ENCODE measurements around the gene RASD1.
"Not testable (repeated sequence)": the region's sequence is repeated elsewhere in the genome, so short reads cannot be mapped to it uniquely, and the experiment has no call there.

RASD1 gene

DNA sequence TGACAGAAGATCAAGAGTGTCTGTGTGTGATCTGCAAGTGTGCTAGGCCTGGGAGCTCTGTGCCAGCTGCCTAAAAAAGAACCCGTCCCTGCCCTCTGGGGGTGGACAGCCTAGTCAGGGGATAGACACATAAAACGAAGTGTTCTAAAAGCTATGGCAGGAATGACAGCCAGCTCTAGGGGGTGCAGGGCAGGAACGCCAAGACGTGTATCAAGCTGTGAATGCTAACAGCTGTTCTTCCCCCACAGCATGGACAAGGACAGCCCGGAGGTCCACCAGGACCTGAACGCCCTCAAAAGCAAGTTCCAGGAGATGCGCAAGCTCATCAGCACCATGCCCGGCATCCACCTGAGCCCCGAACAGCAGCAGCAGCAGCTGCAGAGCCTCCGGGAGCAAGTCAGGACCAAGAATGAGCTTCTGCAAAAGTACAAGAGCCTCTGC is 5.1 kb downstream of the RASD1 start:
- no peaks in the 10 kb centered on the region for H3K27me3 ChIP-seq (ENCODE audit: insufficient read depth, poor library complexity, severe bottlenecking)
- H3K4me3 ChIP-seq (replicated peaks; ENCODE audit: insufficient read depth, low read length) = no peak overlapping the region
- no peak for DNase-seq (ENCODE audit: low read depth in 1 of 2, low spot score in 1 of 2)
- TF ChIP-seq, protein P1, sequence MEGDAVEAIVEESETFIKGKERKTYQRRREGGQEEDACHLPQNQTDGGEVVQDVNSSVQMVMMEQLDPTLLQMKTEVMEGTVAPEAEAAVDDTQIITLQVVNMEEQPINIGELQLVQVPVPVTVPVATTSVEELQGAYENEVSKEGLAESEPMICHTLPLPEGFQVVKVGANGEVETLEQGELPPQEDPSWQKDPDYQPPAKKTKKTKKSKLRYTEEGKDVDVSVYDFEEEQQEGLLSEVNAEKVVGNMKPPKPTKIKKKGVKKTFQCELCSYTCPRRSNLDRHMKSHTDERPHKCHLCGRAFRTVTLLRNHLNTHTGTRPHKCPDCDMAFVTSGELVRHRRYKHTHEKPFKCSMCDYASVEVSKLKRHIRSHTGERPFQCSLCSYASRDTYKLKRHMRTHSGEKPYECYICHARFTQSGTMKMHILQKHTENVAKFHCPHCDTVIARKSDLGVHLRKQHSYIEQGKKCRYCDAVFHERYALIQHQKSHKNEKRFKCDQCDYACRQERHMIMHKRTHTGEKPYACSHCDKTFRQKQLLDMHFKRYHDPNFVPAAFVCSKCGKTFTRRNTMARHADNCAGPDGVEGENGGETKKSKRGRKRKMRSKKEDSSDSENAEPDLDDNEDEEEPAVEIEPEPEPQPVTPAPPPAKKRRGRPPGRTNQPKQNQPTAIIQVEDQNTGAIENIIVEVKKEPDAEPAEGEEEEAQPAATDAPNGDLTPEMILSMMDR (IDR thresholded peaks at IDR 0.05; ENCODE audit: insufficient read depth, low read length) = no peak
- TF ChIP-seq REST (IDR thresholded peaks at IDR 0.05; ENCODE audit: insufficient replicate concordance, low read depth) = no peak
- TF ChIP-seq POLR2AphosphoS5 (IDR thresholded peaks at IDR 0.05; ENCODE audit: low read depth) = no peak
- no peak for TF ChIP-seq GABPA (IDR thresholded peaks at IDR 0.05; ENCODE audit: low read depth)
- TF ChIP-seq SPI1 (IDR thresholded peaks at IDR 0.05; ENCODE audit: borderline replicate concordance, low read depth) = no peak
- H3K27ac ChIP-seq (replicated peaks) = no peak overlapping the region

- H3K27ac ChIP-seq (replicated peaks) = no peak overlapping the region
- no peak for DNase-seq (ENCODE audit: low read depth in 1 of 2, low spot score in 1 of 2)
- no peak for TF ChIP-seq GABPA (IDR thresholded peaks at IDR 0.05; ENCODE audit: low read depth)
- TF ChIP-seq SPI1 (IDR thresholded peaks at IDR 0.05; ENCODE audit: borderline replicate concordance, low read depth) = no peak
- TF ChIP-seq REST (IDR thresholded peaks at IDR 0.05; ENCODE audit: insufficient replicate concordance, low read depth) = no peak
- no peak for TF ChIP-seq POLR2AphosphoS5 (IDR thresholded peaks at IDR 0.05; ENCODE audit: low read depth)
- TF ChIP-seq, protein P1 (IDR thresholded peaks at IDR 0.05; ENCODE audit: insufficient read depth, low read length) = no peak
Measured at GRCh38 chr17:17487998-17488397, 8.2 kb downstream of the RASD1 start.

DNA sequence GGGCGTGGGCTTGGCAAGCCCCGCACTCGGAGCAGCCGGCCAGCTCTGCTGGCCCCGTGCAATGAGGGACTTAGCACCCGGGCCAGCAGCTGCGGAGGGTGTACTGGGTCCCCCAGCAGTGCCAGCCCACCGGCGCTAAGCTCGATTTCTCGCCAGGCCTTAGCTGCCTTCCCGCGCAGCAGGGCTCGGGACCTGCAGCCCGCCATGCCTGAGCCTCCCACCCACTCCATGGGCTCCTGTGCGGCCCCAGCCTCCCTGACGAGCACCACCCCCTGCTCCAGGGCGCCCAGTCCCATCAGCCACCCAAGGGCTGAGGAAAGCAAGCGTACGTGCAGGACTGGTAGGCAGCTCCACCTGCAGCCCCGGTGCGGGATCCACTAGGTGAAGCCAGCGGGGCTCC is 9.8 kb downstream of the RASD1 start:
- not testable (repeated sequence) for H3K27me3 ChIP-seq (ENCODE audit: insufficient read depth, poor library complexity, severe bottlenecking); H3K4me3 ChIP-seq (replicated peaks; ENCODE audit: insufficient read depth, low read length)

More at GRCh38 chr17:17487998-17488397, 8.2 kb downstream of the RASD1 start:
- no peak overlapping the region for H3K4me3 ChIP-seq (replicated peaks; ENCODE audit: insufficient read depth, low read length)
- no peaks in the 10 kb centered on the region for H3K27me3 ChIP-seq (ENCODE audit: insufficient read depth, poor library complexity, severe bottlenecking)

DNA sequence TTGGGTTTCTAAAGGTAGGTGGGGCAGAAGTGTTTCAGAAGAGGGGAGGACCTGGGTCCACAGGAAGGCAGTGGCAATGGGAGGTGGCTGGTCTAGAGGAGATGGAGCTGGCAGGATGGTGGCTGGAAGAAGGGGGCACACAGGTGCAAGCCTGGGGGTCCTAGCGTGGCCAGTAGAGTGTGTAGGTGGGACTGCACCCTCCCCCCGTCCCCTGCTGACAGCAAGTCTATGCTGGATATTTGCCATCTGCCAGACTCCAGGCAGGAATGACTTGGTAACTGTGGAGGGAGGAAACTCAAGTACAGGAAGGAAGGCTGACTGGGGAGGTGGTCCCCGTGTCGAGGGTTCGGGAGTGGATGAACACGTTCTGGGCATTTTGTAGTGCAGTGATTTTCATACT is 10.8 kb downstream of the RASD1 start:
- no peak overlapping the region for H3K4me3 ChIP-seq (replicated peaks; ENCODE audit: insufficient read depth, low read length)
- TF ChIP-seq SPI1 (IDR thresholded peaks at IDR 0.05; ENCODE audit: borderline replicate concordance, low read depth) (no peak), GABPA (IDR thresholded peaks at IDR 0.05; ENCODE audit: low read depth) (no peak), POLR2AphosphoS5 (IDR thresholded peaks at IDR 0.05; ENCODE audit: low read depth) (no peak), REST (IDR thresholded peaks at IDR 0.05; ENCODE audit: insufficient replicate concordance, low read depth) (no peak)
- TF ChIP-seq, protein P1 (IDR thresholded peaks at IDR 0.05; ENCODE audit: insufficient read depth, low read length) = no peak
- no peaks in the 10 kb centered on the region for H3K27me3 ChIP-seq (ENCODE audit: insufficient read depth, poor library complexity, severe bottlenecking)
- H3K27ac ChIP-seq (replicated peaks) = no peak overlapping the region
- no peak for DNase-seq (ENCODE audit: low read depth in 1 of 2, low spot score in 1 of 2)

More for the DNA sequence above, 9.8 kb downstream of the RASD1 start:
- not testable (repeated sequence) for DNase-seq (ENCODE audit: low read depth in 1 of 2, low spot score in 1 of 2); H3K27ac ChIP-seq (replicated peaks)

Data from HL-60 (cell line).